ENCODE data around the gene KCNT2.

- TF ChIP-seq CTCF (IDR thresholded peaks at IDR 0.05; ENCODE audit: low read depth, low read length) (no peak), EZH2phosphoT487 (IDR thresholded peaks at IDR 0.05; ENCODE audit: low read depth) (no peak)
Observed at GRCh38 chr1:196655494-196655893, 47.3 kb upstream of the KCNT2 start.

Data from OCI-LY3 (cell line).